DMS 273 (cell line): ENCODE measurements around the gene UPF2.
"Not testable (repeated sequence)": the region's sequence is repeated elsewhere in the genome, so short reads cannot be mapped to it uniquely, and the experiment has no call there.

Experiments
- DNase-seq: peaks from one replicate; lab custom pipeline; 2025; ENCODE audit not compliant: unreplicated experiment; lab: John Stamatoyannopoulos, UW

The UPF2 gene

GRCh38 chr10:12045596-12045995, 3.0 kb upstream of the UPF2 start:
- DNase-seq, result no peak

GRCh38 chr10:12042409-12042796, 206 bp downstream of the UPF2 start:
- peak; percentile 55 for DNase-seq

- peak; percentile 30 for DNase-seq
These were observed 722 bp downstream of the UPF2 start for GRCh38 chr10:12041766-12042408.

GRCh38 chr10:12036073-12036655, 6.4 kb downstream of the UPF2 start:
- DNase-seq, result no peak

- DNase-seq, result no peak
These were observed 11.2 kb downstream of the UPF2 start for GRCh38 chr10:12031404-12031803.

- no peak for DNase-seq
These were observed 15.1 kb downstream of the UPF2 start for GRCh38 chr10:12027539-12027938.

GRCh38 chr10:12025591-12025990, 17.0 kb downstream of the UPF2 start:
- DNase-seq, result no peak

GRCh38 chr10:12022580-12023257, 19.9 kb downstream of the UPF2 start:
- no peak for DNase-seq

GRCh38 chr10:12020574-12020973, 22.0 kb downstream of the UPF2 start:
- no peak for DNase-seq

GRCh38 chr10:12019283-12019971, 23.2 kb downstream of the UPF2 start:
- no peak for DNase-seq

GRCh38 chr10:12018438-12019282, 23.9 kb downstream of the UPF2 start:
- DNase-seq, result no peak

- no peak for DNase-seq
These were observed 28.7 kb downstream of the UPF2 start for GRCh38 chr10:12013926-12014325.

- not testable (repeated sequence) for DNase-seq
These were observed 29.2 kb downstream of the UPF2 start for GRCh38 chr10:12013391-12013790.

- DNase-seq, result no peak
These were observed 32.3 kb downstream of the UPF2 start for GRCh38 chr10:12010353-12010752.

GRCh38 chr10:12008842-12009241, 33.8 kb downstream of the UPF2 start:
- DNase-seq, result not testable (repeated sequence)

GRCh38 chr10:12006671-12007070, 35.9 kb downstream of the UPF2 start:
- DNase-seq, result no peak

- DNase-seq, result no peak
These were observed 48.7 kb downstream of the UPF2 start for GRCh38 chr10:11993834-11994468.

- no peak for DNase-seq
These were observed 53.7 kb downstream of the UPF2 start for GRCh38 chr10:11988924-11989323.

- DNase-seq, result peak; percentile 82
These were observed 55.9 kb downstream of the UPF2 start for GRCh38 chr10:11986593-11987216.

- DNase-seq, result no peak
These were observed 60.4 kb downstream of the UPF2 start for GRCh38 chr10:11982253-11982652.
